ENCODE measurements around the gene HMCN2. TPM values are rescaled to one million over a fixed set of nuclear protein-coding genes. Genes with fewer than 3 reads are reported as not detected.

HMCN2 gene
- total and polyA plus RNA-seq, 2 of the 4 experiments (the other 2 are of a cell fraction): 0.02 TPM; not detected in 1

- ATAC-seq (ENCODE audit: low read depth): no peak
- Histone ChIP-seq H3K9me3 (ENCODE audit: control insufficient read depth, insufficient read depth, low read length) (no peaks in the 10 kb centered on the region; the same call in 1 of the 2 replicates), H3K36me3 (ENCODE audit: control insufficient read depth, insufficient read depth, low read length) (no peaks in the 10 kb centered on the region), H4K8ac (ENCODE audit: low read depth in 2 of 2, low read length in 2 of 2) (no peak overlapping the region), H2BK5ac (ENCODE audit: low read depth, low read length, poor library complexity, severe bottlenecking) (no peak overlapping the region), H3K4me2 (ENCODE audit: low read depth, low read length) (no peak overlapping the region), H3K9ac (ENCODE audit: low read depth, low read length) (no peak overlapping the region), H3K27ac (ENCODE audit: insufficient read depth, low read length) (no peak overlapping the region), H2BK120ac (ENCODE audit: low read depth, low read length) (no peak overlapping the region), H2AK5ac (ENCODE audit: low read depth, low read length) (no peak overlapping the region), H3K4me1 (ENCODE audit: control insufficient read depth, insufficient read depth, low read length) (peaks cover 3% of the 10 kb centered on the region; the same call in 1 of the 2 replicates), H3K79me1 (ENCODE audit: low read depth in 1 of 2, low read length in 2 of 2) (no peaks in the 10 kb centered on the region), H4K20me1 (ENCODE audit: insufficient read depth, low read length) (no peaks in the 10 kb centered on the region), H3K18ac (ENCODE audit: low read depth, low read length) (no peak overlapping the region), H3K14ac (replicated peaks; ENCODE audit: low read depth, low read length) (no peak overlapping the region), H4K91ac (ENCODE audit: insufficient read depth, low read depth, low read length) (no peak overlapping the region), H3K4me3 (ENCODE audit: insufficient read depth, low read depth, low read length) (no peak overlapping the region), H2AK9ac (replicated peaks; ENCODE audit: low read depth, low read length, poor library complexity) (no peak overlapping the region), H2BK15ac (ENCODE audit: low read depth, low read length) (no peak overlapping the region), H3K27me3 (ENCODE audit: control insufficient read depth, insufficient read depth, low read length) (peaks cover 88% of the 10 kb centered on the region), H4K5ac (ENCODE audit: low read depth, low read length) (no peak overlapping the region), H3K56ac (ENCODE audit: extremely low read depth, insufficient read depth, low read length) (no peak overlapping the region), H3K9me1 (ENCODE audit: insufficient read depth, low read length) (no peaks in the 10 kb centered on the region; the same call in 1 of the 2 replicates), H2BK20ac (ENCODE audit: low read depth, low read length) (no peak overlapping the region), H3K4ac (ENCODE audit: low read depth, low read length) (no peak overlapping the region), H3K23ac (ENCODE audit: low read depth, low read length) (no peak overlapping the region), H2AFZ (replicated peaks; ENCODE audit: low read length, poor library complexity) (no peak overlapping the region)
- TF ChIP-seq MAFK (IDR thresholded peaks at IDR 0.05; ENCODE audit: low read depth, low read length): no peak
- POLR2A ChIA-PET (ENCODE audit: unreplicated experiment): no interaction called here
- intact Hi-C loops (cut with micrococcal nuclease): no loop called here
- no peak for DNase-seq
- WGBS, 2 experiments (ENCODE audit: extremely low coverage in 2 of 2, insufficient read length in 1 of 2): no CpG with 5 or more reads among the region's 6 CpGs
- dilution Hi-C loops (cut with HindIII; ENCODE audit: low sequenced_read_pairs, unreplicated experiment): no loop called here
- CTCF ChIA-PET: no interaction called here
- no TSS peak for BruUV-seq (replicated peaks)
- in situ Hi-C loops (cut with MboI; ENCODE audit: low sequenced_read_pairs): no loop called here
Observed at GRCh38 chr9:130288393-130288792, 22.8 kb downstream of the HMCN2 start.
